OCI-LY3 (cell line): ENCODE results near the gene THAP10.

Experiments
- H2AFZ ChIP-seq: fragments of 200-600, 300-600 bp; shearing (Covaris generic); 2 replicates; pipeline ENCODE4 v1.6.0; 2014; ENCODE audit warnings: antibody characterized with exemption, low read depth, low read length
- H3K27ac ChIP-seq: fragments of 200-600, 300-600 bp; sonication (generic); 2 replicates; pipeline ENCODE4 v1.5.1; 2014; ENCODE audit warnings: mild to moderate bottlenecking, low read length, moderate library complexity, mixed read lengths
- H3K27me3 ChIP-seq: fragments of 200-600, 300-600 bp; sonication (generic); 2 replicates; pipeline ENCODE4 v1.6.1; 2014; ENCODE audit warnings: low read depth, low read length, mixed read lengths
- H3K36me3 ChIP-seq: fragments of 200-600, 300-600 bp; sonication (generic); replicated peaks from 2 replicates; pipeline ENCODE3; 2014; ENCODE audit warnings: low read depth, low read length, mixed read lengths
- H3K4me1 ChIP-seq: fragments of 300-600, 200-600 bp; sonication (generic); 2 replicates; pipeline ENCODE4 v1.6.1; 2014; ENCODE audit warnings: low read length, mixed read lengths
- H3K4me2 ChIP-seq: fragments of 200-600, 300-600 bp; sonication (generic); 2 replicates; pipeline ENCODE4 v1.6.1; 2014; ENCODE audit warnings: low read length, mixed read lengths
- H3K4me3 ChIP-seq: fragments of 300-600, 200-600 bp; sonication (generic); 2 replicates; pipeline ENCODE4 v1.5.1; 2014; ENCODE audit warnings: antibody characterized with exemption, mild to moderate bottlenecking, low read length, moderate library complexity
- H3K79me2 ChIP-seq: fragments of 300-600, 200-600 bp; shearing (Covaris generic); 2 replicates; pipeline ENCODE4 v1.6.1; 2014; ENCODE audit warnings: mild to moderate bottlenecking, low read length, mixed read lengths
- H3K9ac ChIP-seq: fragments of 300-600, 200-600 bp; shearing (Covaris generic); 2 replicates; pipeline ENCODE4 v1.6.0; 2014; ENCODE audit warnings: mild to moderate bottlenecking, low read length, moderate library complexity
- H3K9me3 ChIP-seq: fragments of 200-600, 300-600 bp; shearing (Covaris generic); 2 replicates; pipeline ENCODE4 v1.6.1; 2014; ENCODE audit warnings: low read length, mixed read lengths; ENCODE audit not compliant: insufficient read depth
- H4K20me1 ChIP-seq: fragments of 200-600, 300-600 bp; sonication (generic); 2 replicates; pipeline ENCODE4 v1.6.1; 2016; ENCODE audit warnings: low read length, mixed read lengths; ENCODE audit not compliant: insufficient read depth
- EZH2phosphoT487 ChIP-seq: fragments of 200-600 bp; shearing (Covaris generic); IDR thresholded peaks from 2 replicates; pipeline ENCODE4 v1.6.1; 2018; ENCODE audit warnings: antibody characterized with exemption, mixed run types, low read depth
- TF ChIP-seq, protein P1 (sequence below): fragments of 200-600, 300-600 bp; sonication (generic); IDR thresholded peaks from 2 replicates; pipeline ENCODE4 v1.5.1; 2014; ENCODE audit warnings: antibody characterized with exemption, low read length, low read depth

The THAP10 gene

DNA sequence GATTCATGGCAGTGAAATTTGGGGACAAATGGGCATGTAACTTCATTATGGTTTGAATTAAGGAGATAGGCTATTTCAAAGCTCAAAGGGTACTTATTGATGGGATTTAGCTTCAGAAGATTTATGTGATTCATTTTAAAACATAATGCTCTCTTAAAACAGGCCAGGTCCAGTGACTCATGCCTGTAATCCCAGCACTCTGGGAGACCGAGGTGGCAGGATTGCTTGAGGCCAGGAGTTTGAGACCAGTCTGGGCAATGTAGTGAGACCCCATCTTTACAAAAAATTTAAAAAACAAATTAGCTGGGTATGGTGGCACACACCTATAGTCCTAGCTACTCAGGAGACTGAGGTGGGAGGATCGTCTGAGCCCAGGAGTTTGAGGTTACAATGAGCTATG, 11.5 kb downstream of the THAP10 start:
- no peak for TF ChIP-seq EZH2phosphoT487
- TF ChIP-seq, protein P1, sequence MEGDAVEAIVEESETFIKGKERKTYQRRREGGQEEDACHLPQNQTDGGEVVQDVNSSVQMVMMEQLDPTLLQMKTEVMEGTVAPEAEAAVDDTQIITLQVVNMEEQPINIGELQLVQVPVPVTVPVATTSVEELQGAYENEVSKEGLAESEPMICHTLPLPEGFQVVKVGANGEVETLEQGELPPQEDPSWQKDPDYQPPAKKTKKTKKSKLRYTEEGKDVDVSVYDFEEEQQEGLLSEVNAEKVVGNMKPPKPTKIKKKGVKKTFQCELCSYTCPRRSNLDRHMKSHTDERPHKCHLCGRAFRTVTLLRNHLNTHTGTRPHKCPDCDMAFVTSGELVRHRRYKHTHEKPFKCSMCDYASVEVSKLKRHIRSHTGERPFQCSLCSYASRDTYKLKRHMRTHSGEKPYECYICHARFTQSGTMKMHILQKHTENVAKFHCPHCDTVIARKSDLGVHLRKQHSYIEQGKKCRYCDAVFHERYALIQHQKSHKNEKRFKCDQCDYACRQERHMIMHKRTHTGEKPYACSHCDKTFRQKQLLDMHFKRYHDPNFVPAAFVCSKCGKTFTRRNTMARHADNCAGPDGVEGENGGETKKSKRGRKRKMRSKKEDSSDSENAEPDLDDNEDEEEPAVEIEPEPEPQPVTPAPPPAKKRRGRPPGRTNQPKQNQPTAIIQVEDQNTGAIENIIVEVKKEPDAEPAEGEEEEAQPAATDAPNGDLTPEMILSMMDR = no peak

DNA sequence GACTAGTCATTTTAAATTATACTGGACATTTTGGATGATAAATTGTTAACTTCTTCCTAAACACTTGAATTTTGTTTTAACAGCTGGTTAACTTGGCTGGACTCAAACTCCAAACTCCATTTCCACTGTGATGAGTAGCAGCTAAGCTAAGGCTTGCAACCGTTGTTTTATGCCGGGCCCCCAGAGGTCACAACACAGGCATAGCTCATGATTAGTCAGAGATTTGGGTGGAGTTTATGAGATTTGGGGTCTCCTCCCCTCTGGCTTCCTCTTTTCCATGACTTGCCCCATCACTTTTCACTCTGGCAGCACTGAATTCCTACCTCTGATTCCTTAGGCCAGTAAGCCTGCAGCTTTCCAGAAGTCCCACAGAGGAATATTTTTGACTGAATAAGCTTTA, 12.8 kb downstream of the THAP10 start:
- H3K9me3 ChIP-seq = no peaks in the 10 kb centered on the region
- H3K4me3 ChIP-seq = no peak overlapping the region
- no peak overlapping the region for H3K27ac ChIP-seq
- H3K9ac ChIP-seq = no peak overlapping the region
- no peaks in the 10 kb centered on the region for H3K79me2 ChIP-seq
- H3K27me3 ChIP-seq = no peaks in the 10 kb centered on the region
- H3K4me2 ChIP-seq = no peak overlapping the region
- H4K20me1 ChIP-seq = no peaks in the 10 kb centered on the region
- no peaks in the 10 kb centered on the region for H3K36me3 ChIP-seq
- TF ChIP-seq, protein P1 = no peak
- no peak for TF ChIP-seq EZH2phosphoT487
- H2AFZ ChIP-seq = no peak overlapping the region
- peaks cover 17% of the 10 kb centered on the region for H3K4me1 ChIP-seq

More for the DNA sequence above, 11.5 kb downstream of the THAP10 start:
- Histone ChIP-seq H3K9me3 (no peaks in the 10 kb centered on the region), H3K4me1 (peaks cover 11% of the 10 kb centered on the region), H3K36me3 (no peaks in the 10 kb centered on the region), H2AFZ (no peak overlapping the region), H3K4me2 (no peak overlapping the region), H3K79me2 (no peaks in the 10 kb centered on the region), H3K27ac (no peak overlapping the region), H3K9ac (no peak overlapping the region), H3K27me3 (no peaks in the 10 kb centered on the region), H4K20me1 (no peaks in the 10 kb centered on the region), H3K4me3 (no peak overlapping the region)

DNA sequence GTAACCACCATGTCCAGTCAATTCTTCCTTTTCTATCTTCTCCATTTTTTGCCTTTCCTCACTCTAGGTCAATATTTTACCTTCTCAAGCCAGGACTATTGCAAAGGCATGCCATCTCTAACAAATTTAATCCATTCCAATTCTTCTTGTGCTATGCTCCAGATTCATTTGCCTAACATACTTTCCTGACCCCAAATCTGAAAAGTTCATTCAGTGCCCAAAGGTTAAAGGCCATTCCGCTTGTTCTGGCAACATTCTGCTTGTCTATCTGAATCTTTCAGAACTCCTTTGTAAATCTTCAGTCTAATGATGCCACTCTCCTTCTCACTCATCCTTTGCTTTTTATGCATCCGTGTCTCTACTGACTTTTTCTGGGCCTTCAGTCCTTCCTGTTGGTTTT, 15.6 kb downstream of the THAP10 start:
- Histone ChIP-seq H3K4me3 (no peak overlapping the region), H3K79me2 (no peaks in the 10 kb centered on the region), H3K36me3 (no peaks in the 10 kb centered on the region), H3K9ac (no peak overlapping the region), H3K27me3 (no peaks in the 10 kb centered on the region), H3K4me2 (peak overlapping the region; percentile 23), H3K27ac (no peak overlapping the region), H3K9me3 (no peaks in the 10 kb centered on the region), H3K4me1 (peaks cover 17% of the 10 kb centered on the region), H4K20me1 (no peaks in the 10 kb centered on the region), H2AFZ (peak overlapping the region; percentile 0; the same call in 1 of the 2 replicates)
- TF ChIP-seq EZH2phosphoT487 = no peak
- TF ChIP-seq, protein P1 = no peak

DNA sequence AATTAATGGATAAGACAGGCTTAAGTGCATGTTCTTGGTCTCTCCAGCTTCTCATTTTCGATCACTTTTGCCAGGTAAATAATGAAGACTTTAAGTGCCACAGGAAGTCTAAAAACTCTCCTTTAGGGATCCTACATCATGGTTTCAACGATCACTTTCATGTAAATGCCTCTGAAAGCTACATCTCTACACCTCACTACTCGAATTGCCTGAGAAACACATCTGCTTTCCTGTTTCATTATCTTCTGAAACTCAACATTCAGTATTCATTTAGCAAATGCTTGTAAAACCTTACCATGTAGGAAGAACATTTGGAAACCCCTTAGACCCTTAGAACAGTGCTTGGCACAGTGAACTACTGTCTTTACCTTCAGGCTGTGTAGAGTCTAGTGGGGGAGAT, 16.2 kb downstream of the THAP10 start:
- Histone ChIP-seq H3K9me3 (no peaks in the 10 kb centered on the region), H3K79me2 (no peaks in the 10 kb centered on the region), H2AFZ (peak overlapping the region; percentile 0; the same call in 1 of the 2 replicates), H3K4me2 (peak overlapping the region; percentile 23), H3K9ac (no peak overlapping the region), H3K4me1 (peaks cover 17% of the 10 kb centered on the region), H3K4me3 (no peak overlapping the region), H3K27me3 (no peaks in the 10 kb centered on the region), H4K20me1 (no peaks in the 10 kb centered on the region), H3K36me3 (no peaks in the 10 kb centered on the region), H3K27ac (no peak overlapping the region)
- TF ChIP-seq, protein P1 = no peak
- TF ChIP-seq EZH2phosphoT487 = no peak
